ENCODE results near the gene RSRC2. TPM values are rescaled to one million over a fixed set of nuclear protein-coding genes. Genes with fewer than 3 reads are reported as not detected.
"Not testable (repeated sequence)": the region's sequence is repeated elsewhere in the genome, so short reads cannot be mapped to it uniquely, and the experiment has no call there.

RSRC2 gene
- total and polyA plus RNA-seq, 10 of the 15 experiments (the other 5 are each of a cell fraction or from before 2014, with no cell fraction given) = 49.8 to 112 (median 60.6) TPM

GRCh38 chr12:122469856-122470255, 56.9 kb downstream of the RSRC2 start:
- H3K9me3 ChIP-seq (replicated peaks; ENCODE audit: control insufficient read depth, insufficient read depth, low read length); FAIRE-seq; H3K27ac ChIP-seq (ENCODE audit: control insufficient read depth, insufficient read depth); H4K20me1 ChIP-seq (ENCODE audit: control insufficient read depth, insufficient read depth); H3K9ac ChIP-seq (ENCODE audit: control insufficient read depth, insufficient read depth, low read length); intact Hi-C loops (cut with micrococcal nuclease; ENCODE audit: unreplicated experiment); H2AFZ ChIP-seq (ENCODE audit: control insufficient read depth, low read depth, low read length); BruUV-seq (replicated peaks); H3K27me3 ChIP-seq (replicated peaks in 1 of 2; ENCODE audit: control insufficient read depth in 2 of 2, insufficient read depth in 2 of 2, low read length in 1 of 2); H3K79me2 ChIP-seq (ENCODE audit: control insufficient read depth, insufficient read depth, low read length); H3K4me2 ChIP-seq (ENCODE audit: control insufficient read depth, insufficient read depth); H3K36me3 ChIP-seq (ENCODE audit: control insufficient read depth in 2 of 2, insufficient read depth in 2 of 2, low read length in 1 of 2); H3K4me3 ChIP-seq; DNase-seq (ENCODE audit: low read depth, low spot score); in situ Hi-C loops (cut with MboI); ATAC-seq; POLR2A ChIA-PET: not testable (repeated sequence)
- CTCF ChIA-PET = interaction anchor here (1.0 to 7.6 kb wide), 3 partner anchors 28 to 135 kb away, joined by 3 to 246 read pairs (median 27); no protein-coding TSS in a partner anchor
- SMC1A ChIA-PET (ENCODE audit: uncharacterized antibody, unreplicated experiment) = interaction anchor here (5.4 kb wide), 1 partner anchor 69 kb away, joined by 147 read pairs; no protein-coding TSS in a partner anchor
- 82% methylated on average over 6 of the region's 6 CpGs for WGBS (ENCODE audit: insufficient coverage, insufficient replicate concordance, low lambda C conversion rate, missing lambda C conversion rate)
- H3K4me1 ChIP-seq (ENCODE audit: control insufficient read depth, insufficient read depth, low read length) = peaks cover 14% of the 10 kb centered on the region
- RAD21 ChIA-PET (ENCODE audit: unreplicated experiment) = interaction anchor here (0.9 to 6.3 kb wide), 2 partner anchors 51 to 70 kb away, joined by 3 to 113 read pairs; no protein-coding TSS in a partner anchor

- no peak for FAIRE-seq
- no peak overlapping the region for H3K9ac ChIP-seq (ENCODE audit: control insufficient read depth, insufficient read depth, low read length)
- ATAC-seq = no peak
- H3K4me2 ChIP-seq (ENCODE audit: control insufficient read depth, insufficient read depth) = no peak overlapping the region
- POLR2A ChIA-PET = no interaction called here
- intact Hi-C loops (cut with micrococcal nuclease; ENCODE audit: unreplicated experiment) (no loop called here), in situ Hi-C loops (cut with MboI) (no loop called here)
- no peaks in the 10 kb centered on the region for H3K4me1 ChIP-seq (ENCODE audit: control insufficient read depth, insufficient read depth, low read length)
- CTCF ChIA-PET = interaction anchor here (0.6 kb wide), 1 partner anchor 38 kb away, joined by 3 read pairs; no protein-coding TSS in a partner anchor
- H3K36me3 ChIP-seq (ENCODE audit: control insufficient read depth in 2 of 2, insufficient read depth in 2 of 2, low read length in 1 of 2) = no peaks in the 10 kb centered on the region; a peak in 1 of 4 replicates
- BruUV-seq (replicated peaks) = no TSS peak
- no peaks in the 10 kb centered on the region for H3K9me3 ChIP-seq (replicated peaks; ENCODE audit: control insufficient read depth, insufficient read depth, low read length)
- 34% methylated on average over 4 of the region's 4 CpGs for WGBS (ENCODE audit: insufficient coverage, insufficient replicate concordance, low lambda C conversion rate, missing lambda C conversion rate)
- RAD21 ChIA-PET (ENCODE audit: unreplicated experiment) = no interaction called here
- no peak overlapping the region for H2AFZ ChIP-seq (ENCODE audit: control insufficient read depth, low read depth, low read length)
- no peak overlapping the region for H3K4me3 ChIP-seq
- TF ChIP-seq USF2 (IDR thresholded peaks at IDR 0.05; ENCODE audit: borderline replicate concordance, low read depth, low read length) = no peak
- H4K20me1 ChIP-seq (ENCODE audit: control insufficient read depth, insufficient read depth) = no peaks in the 10 kb centered on the region
- SMC1A ChIA-PET (ENCODE audit: uncharacterized antibody, unreplicated experiment) = no interaction called here
- no peak overlapping the region for H3K27ac ChIP-seq (ENCODE audit: control insufficient read depth, insufficient read depth)
- H3K27me3 ChIP-seq (replicated peaks in 1 of 2; ENCODE audit: control insufficient read depth in 2 of 2, insufficient read depth in 2 of 2, low read length in 1 of 2) = no peaks in the 10 kb centered on the region
- no peaks in the 10 kb centered on the region for H3K79me2 ChIP-seq (ENCODE audit: control insufficient read depth, insufficient read depth, low read length)
- no peak for DNase-seq (ENCODE audit: low read depth, low spot score)
Measured at GRCh38 chr12:122467983-122468382, 58.8 kb downstream of the RSRC2 start.

GRCh38 chr12:122464317-122465042, 62.3 kb downstream of the RSRC2 start:
- DNase-seq (ENCODE audit: low read depth, low spot score); H3K9ac ChIP-seq (ENCODE audit: control insufficient read depth, insufficient read depth, low read length); H2AFZ ChIP-seq (ENCODE audit: control insufficient read depth, low read depth, low read length); ATAC-seq; H3K79me2 ChIP-seq (ENCODE audit: control insufficient read depth, insufficient read depth, low read length); H3K4me3 ChIP-seq; H3K27me3 ChIP-seq (replicated peaks in 1 of 2; ENCODE audit: control insufficient read depth in 2 of 2, insufficient read depth in 2 of 2, low read length in 1 of 2); H3K27ac ChIP-seq (ENCODE audit: control insufficient read depth, insufficient read depth); intact Hi-C loops (cut with micrococcal nuclease; ENCODE audit: unreplicated experiment); H3K36me3 ChIP-seq (ENCODE audit: control insufficient read depth in 2 of 2, insufficient read depth in 2 of 2, low read length in 1 of 2); H3K4me2 ChIP-seq (ENCODE audit: control insufficient read depth, insufficient read depth); BruUV-seq (replicated peaks); SMC1A ChIA-PET (ENCODE audit: uncharacterized antibody, unreplicated experiment); in situ Hi-C loops (cut with MboI); H4K20me1 ChIP-seq (ENCODE audit: control insufficient read depth, insufficient read depth); H3K4me1 ChIP-seq (ENCODE audit: control insufficient read depth, insufficient read depth, low read length); H3K9me3 ChIP-seq (replicated peaks; ENCODE audit: control insufficient read depth, insufficient read depth, low read length); RAD21 ChIA-PET (ENCODE audit: unreplicated experiment); FAIRE-seq: not testable (repeated sequence)
- POLR2A ChIA-PET = interaction anchor here (0.6 kb wide), 1 partner anchor 27 kb away, joined by 4 read pairs; no protein-coding TSS in a partner anchor
- CTCF ChIA-PET = interaction anchor here (0.5 kb wide), 1 partner anchor 65 kb away, joined by 3 read pairs; no protein-coding TSS in a partner anchor
- 96% methylated on average over 17 of the region's 17 CpGs for WGBS (ENCODE audit: insufficient coverage, insufficient replicate concordance, low lambda C conversion rate, missing lambda C conversion rate)
